PC-9 (cell line): Measurements from ENCODE around the gene PXDN.

Experiments
- CTCF ChIP-seq: fragments of 200-600 bp; sonication (generic); conservative IDR thresholded peaks from 2 replicates; pipeline ENCODE4 v1.6.1; 2017; ENCODE audit warnings: mixed run types, antibody characterized with exemption, mild to moderate bottlenecking, moderate library complexity
- EZH2 ChIP-seq: fragments of 200-600 bp; sonication (generic); IDR thresholded peaks from 2 replicates; pipeline ENCODE4 v1.8.0; 2017; ENCODE audit warnings: antibody characterized with exemption, low read depth

DNA sequence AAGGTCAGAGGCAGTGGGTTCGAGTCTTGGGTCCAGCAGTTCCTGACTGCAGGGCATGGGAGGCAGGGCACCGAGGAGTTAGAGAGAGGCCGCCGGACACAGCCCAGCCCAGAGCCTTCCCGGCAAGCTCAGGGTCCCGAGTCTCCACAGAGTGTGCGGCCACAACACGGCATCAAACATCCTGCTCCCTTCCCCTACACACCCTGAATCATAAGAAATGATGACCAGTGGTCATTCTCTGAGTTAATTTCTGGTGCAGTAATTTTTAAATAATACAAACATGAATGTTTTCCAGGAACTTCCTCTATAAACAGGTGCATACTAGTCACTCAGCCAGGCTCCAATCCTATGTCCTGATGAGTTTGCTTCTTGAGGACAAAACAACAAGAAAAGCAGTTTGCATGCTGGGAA, 118.0 kb downstream of the PXDN start:
- no peak for TF ChIP-seq CTCF
- TF ChIP-seq EZH2: no peak
